ENCODE data around the gene SPECC1L.

DNA sequence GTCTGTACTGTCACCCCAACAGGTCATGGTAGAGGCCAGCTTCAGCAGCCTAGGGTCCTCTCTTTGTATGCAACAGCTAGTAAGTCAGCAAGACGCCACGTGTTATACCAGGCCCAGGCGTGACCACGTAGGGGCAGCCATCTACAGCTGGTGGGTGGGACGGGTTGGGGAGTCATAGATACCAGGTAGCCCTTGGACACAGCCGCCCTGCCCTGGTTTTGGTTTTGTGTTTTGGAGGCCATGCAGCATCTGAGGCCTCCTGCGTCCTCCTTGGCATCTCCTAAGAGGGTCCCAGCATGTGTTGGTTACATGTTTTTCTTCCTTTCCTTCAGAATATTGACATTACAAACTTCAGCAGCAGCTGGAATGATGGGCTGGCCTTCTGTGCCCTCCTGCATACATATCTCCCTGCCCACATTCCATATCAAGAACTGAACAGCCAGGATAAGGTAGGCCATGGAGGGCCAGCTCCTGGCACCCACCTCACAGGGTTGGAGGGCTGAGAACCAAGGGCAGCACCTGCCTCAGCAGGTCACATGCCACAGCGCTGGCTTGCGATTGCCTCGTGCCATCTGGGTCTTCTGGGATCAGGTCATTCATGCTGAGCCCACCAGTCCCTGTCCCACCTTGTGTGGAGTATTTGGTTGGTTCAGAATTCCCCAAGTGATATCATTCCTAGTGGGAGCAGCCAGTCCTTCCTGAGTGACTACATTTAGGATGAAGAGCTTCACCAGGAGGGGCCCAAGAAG, 140.8 kb downstream of the SPECC1L start:
- no peak for TF ChIP-seq EZH2 (IDR thresholded peaks at IDR 0.05; ENCODE audit: insufficient read depth, poor library complexity, severe bottlenecking)
- no peak for TF ChIP-seq EZH2phosphoT487 (IDR thresholded peaks at IDR 0.05; ENCODE audit: insufficient read depth, low read depth)

Measured in GM23248 (cell line).